Caco-2 (cell line): ENCODE results near the gene KRT26. TPM values are rescaled to one million over a fixed set of nuclear protein-coding genes. Genes with fewer than 3 reads are reported as not detected.
A peak's percentile ranks its signal among the peaks of the same experiment; 100 is the strongest.
"Not testable (repeated sequence)": the region's sequence is repeated elsewhere in the genome, so short reads cannot be mapped to it uniquely, and the experiment has no call there.

Experiments
- BruUV-seq: library from RNA; stranded (reverse); fragments of 400-500 nt; replicated peaks from 2 replicates; lab custom pipeline; 2021; lab: Mats Ljungman, UMichigan
- CTCF ChIA-PET: fragments of 300-600 bp; sonication (Branson Sonifier 250); formaldehyde crosslinking; loops from one replicate; lab custom pipeline; 2022; ENCODE audit warnings: antibody characterized with exemption; lab: Charles Lee
- POLR2A ChIA-PET: fragments of 300-600 bp; sonication (Branson Sonifier 250); formaldehyde crosslinking; loops from one replicate; lab custom pipeline; 2022; ENCODE audit warnings: antibody characterized with exemption; lab: Charles Lee
- DNase-seq, 2 experiments: peaks; one replicate each; pipeline versions ENCODE4 v3.0.0 to v3.0.0-alpha.2; 2020 to 2022
- H3K27me3 ChIP-seq: replicated peaks from 2 replicates; pipeline ENCODE4 v1.6.0; 2011; ENCODE audit warnings: low read length; ENCODE audit not compliant: control insufficient read depth, insufficient read depth
- H3K36me3 ChIP-seq: 2 replicates; pipeline ENCODE4 v1.5.1; 2011; ENCODE audit warnings: low read length; ENCODE audit not compliant: control insufficient read depth, insufficient read depth
- H3K4me1 ChIP-seq: fragments of 250-450 bp; sonication (Bioruptor Pico); 2 replicates; pipeline ENCODE4 v1.5.1; 2020; ENCODE audit warnings: mild to moderate bottlenecking
- H3K4me3 ChIP-seq: 2 replicates; pipeline ENCODE4 v1.5.1; 2011; ENCODE audit warnings: low read depth, mild to moderate bottlenecking, control low read depth, low read length
- H3K9me3 ChIP-seq: fragments of 250-450 bp; sonication (Bioruptor Pico); 2 replicates; pipeline ENCODE4 v1.5.1; 2020; ENCODE audit warnings: mild to moderate bottlenecking, moderate library complexity
- H3K27ac Mint-ChIP-seq: one replicate; pipeline ENCODE4 v1.8.0; 2022; ENCODE audit warnings: mixed read lengths; ENCODE audit not compliant: unreplicated experiment
- H3K27me3 Mint-ChIP-seq: one replicate; pipeline ENCODE4 v1.8.0; 2022; ENCODE audit warnings: mixed read lengths; ENCODE audit not compliant: insufficient read depth, unreplicated experiment
- H3K36me3 Mint-ChIP-seq: one replicate; pipeline ENCODE4 v1.8.0; 2022; ENCODE audit warnings: mild to moderate bottlenecking, mixed read lengths; ENCODE audit not compliant: insufficient read depth, unreplicated experiment
- H3K4me1 Mint-ChIP-seq: one replicate; pipeline ENCODE4 v1.8.0; 2022; ENCODE audit warnings: low read depth, mixed read lengths; ENCODE audit not compliant: unreplicated experiment
- H3K4me3 Mint-ChIP-seq: one replicate; pipeline ENCODE4 v1.8.0; 2022; ENCODE audit warnings: mild to moderate bottlenecking, moderate library complexity, mixed read lengths; ENCODE audit not compliant: unreplicated experiment
- H3K9me3 Mint-ChIP-seq: one replicate; pipeline ENCODE4 v1.8.0; 2022; ENCODE audit warnings: mixed read lengths; ENCODE audit not compliant: unreplicated experiment
- CTCF ChIP-seq, 2 experiments: fragments of 200-600 bp in 1 of 2; IDR thresholded peaks; 1 replicate in 1 of 2; 2 replicates in 1 of 2; pipeline versions ENCODE4 v1.5.1 to v1.8.0; 2011 to 2022; ENCODE audit warnings: antibody characterized with exemption in 1 of 2, control low read depth in 1 of 2, inconsistent platforms in 1 of 2, low read depth in 1 of 2, low read length in 1 of 2, mild to moderate bottlenecking in 1 of 2, moderate library complexity in 1 of 2; ENCODE audit not compliant: insufficient read depth in 1 of 2, severe bottlenecking in 1 of 2, unreplicated experiment in 1 of 2
- intact Hi-C: fragments of 100-400 bp; cut with micrococcal nuclease; formaldehyde crosslinking; loops from one replicate; pipeline ENCODE4 v1.10.0; 2022; ENCODE audit not compliant: unreplicated experiment
- total RNA-seq: library from RNA; stranded (reverse); gene quantifications from 2 replicates; pipeline ENCODE4 v1.2.3, GENCODE V29; 2022

The KRT26 gene
- total RNA-seq, 1 experiment from 2014 or later, result not detected

GRCh38 chr17:40817103-40817682 is 45.2 kb upstream of the KRT26 start:
- H3K27me3 Mint-ChIP-seq, result peaks cover 3% of the 10 kb centered on the region
- H3K4me3 Mint-ChIP-seq, result peak overlapping the region; percentile 83
- Histone ChIP-seq H3K9me3 (no peaks in the 10 kb centered on the region), H3K4me1 (peaks cover 8% of the 10 kb centered on the region), H3K36me3 (peaks cover 3% of the 10 kb centered on the region), H3K27me3 (no peaks in the 10 kb centered on the region; the same call in 1 of the 2 replicates), H3K4me3 (no peak overlapping the region)
- ChIA-PET POLR2A (no interaction called here), CTCF (interaction anchor here (0.5 to 0.6 kb wide), 3 partner anchors 513 to 950 kb away, joined by 3 read pairs; no protein-coding TSS in a partner anchor)
- no peaks in the 10 kb centered on the region for H3K9me3 Mint-ChIP-seq
- TF ChIP-seq CTCF (IDR thresholded peaks at IDR 0.05; ENCODE audit: insufficient read depth in 1 of 2, low read depth in 1 of 2, low read length in 1 of 2, severe bottlenecking in 1 of 2, unreplicated experiment in 1 of 2), result no peak
- H3K36me3 Mint-ChIP-seq, result peaks cover 12% of the 10 kb centered on the region
- no TSS peak for BruUV-seq
- peak overlapping the region; percentile 22 for H3K27ac Mint-ChIP-seq
- no peak for DNase-seq
- intact Hi-C loops, result no loop called here
- peaks cover 8% of the 10 kb centered on the region for H3K4me1 Mint-ChIP-seq

DNA sequence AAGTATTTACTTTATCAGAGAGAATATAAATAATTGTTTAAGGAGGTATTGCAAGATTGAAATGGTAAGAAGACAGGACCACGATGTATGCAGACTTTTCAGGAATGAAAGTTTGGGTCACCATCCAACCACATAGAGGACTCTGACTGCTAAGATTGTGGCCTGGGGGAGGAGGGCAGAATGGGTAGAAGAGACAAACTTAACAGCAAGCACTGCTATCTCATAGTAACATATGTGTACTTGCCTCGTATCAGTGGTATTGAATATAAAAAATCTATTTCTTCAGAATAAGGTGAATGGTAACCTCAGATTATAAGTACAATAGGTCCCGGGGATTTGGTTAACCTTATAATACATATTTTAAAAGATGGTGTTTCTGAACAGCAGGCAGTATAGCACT is 44.6 kb upstream of the KRT26 start:
- Mint-ChIP-seq H3K36me3 (peaks cover 12% of the 10 kb centered on the region), H3K27ac (no peak overlapping the region), H3K4me3 (peak overlapping the region; percentile 83), H3K27me3 (peaks cover 8% of the 10 kb centered on the region), H3K4me1 (peaks cover 8% of the 10 kb centered on the region), H3K9me3 (no peaks in the 10 kb centered on the region)
- Histone ChIP-seq H3K4me1 (peaks cover 8% of the 10 kb centered on the region), H3K27me3 (no peaks in the 10 kb centered on the region; the same call in 1 of the 2 replicates), H3K36me3 (peaks cover 3% of the 10 kb centered on the region), H3K9me3 (no peaks in the 10 kb centered on the region), H3K4me3 (no peak overlapping the region)
- POLR2A ChIA-PET, result interaction anchor here (0.6 to 0.7 kb wide), 2 partner anchors 182 to 875 kb away, joined by 3 read pairs; no protein-coding TSS in a partner anchor
- BruUV-seq, result no TSS peak
- TF ChIP-seq CTCF (IDR thresholded peaks at IDR 0.05; ENCODE audit: insufficient read depth in 1 of 2, low read depth in 1 of 2, low read length in 1 of 2, severe bottlenecking in 1 of 2, unreplicated experiment in 1 of 2), result no peak
- intact Hi-C loops, result no loop called here
- DNase-seq, result no peak
- CTCF ChIA-PET, result interaction anchor here (0.5 kb wide), 1 partner anchor 514 kb away, joined by 3 read pairs; no protein-coding TSS in a partner anchor

DNA sequence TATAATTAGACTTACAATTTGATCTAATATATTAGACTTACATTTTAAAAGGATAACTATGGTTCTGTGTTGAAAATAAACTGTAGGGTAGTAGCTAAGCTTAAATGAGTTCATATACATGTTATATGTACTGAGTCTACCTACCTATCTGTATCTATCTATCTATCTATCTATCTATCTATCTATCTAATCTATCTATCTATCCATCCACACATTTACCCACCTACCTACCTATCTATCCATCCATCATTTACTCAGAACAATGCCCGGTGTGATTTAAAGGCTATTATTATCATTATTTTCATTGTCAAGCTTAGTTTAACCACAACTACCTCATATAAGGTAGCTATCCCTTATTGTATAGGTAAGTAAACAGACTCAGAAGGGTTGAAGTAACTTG is 43.4 kb upstream of the KRT26 start:
- POLR2A ChIA-PET, result no interaction called here

DNA sequence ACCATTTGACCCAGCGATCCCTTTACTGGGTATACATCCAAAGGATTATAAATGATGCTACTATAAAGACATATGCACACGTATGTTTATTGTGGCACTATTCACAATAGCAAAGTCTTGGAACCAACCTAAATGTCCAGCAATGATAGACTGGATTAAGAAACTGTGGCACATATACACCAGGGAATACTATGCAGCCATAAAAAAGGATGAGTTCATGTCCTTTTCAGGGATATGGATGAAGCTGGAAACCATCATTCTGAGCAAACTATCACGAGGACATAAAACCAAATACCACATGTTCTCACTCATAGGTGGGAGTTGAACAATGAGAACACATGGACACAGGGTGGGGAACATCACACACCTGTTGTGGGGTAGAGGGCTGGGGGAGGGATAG is 42.7 kb upstream of the KRT26 start:
- peaks cover 19% of the 10 kb centered on the region for H3K27me3 Mint-ChIP-seq
- not testable (repeated sequence) for H3K9me3 Mint-ChIP-seq

More for the DNA sequence above, 43.4 kb upstream of the KRT26 start:
- peaks cover 12% of the 10 kb centered on the region for H3K36me3 Mint-ChIP-seq
- BruUV-seq, result no TSS peak
- Histone ChIP-seq H3K36me3 (peaks cover 3% of the 10 kb centered on the region), H3K4me3 (no peak overlapping the region), H3K4me1 (peaks cover 8% of the 10 kb centered on the region), H3K9me3 (no peaks in the 10 kb centered on the region), H3K27me3 (no peaks in the 10 kb centered on the region; the same call in 1 of the 2 replicates)
- H3K4me3 Mint-ChIP-seq, result no peak overlapping the region
- peaks cover 13% of the 10 kb centered on the region for H3K27me3 Mint-ChIP-seq
- DNase-seq, result no peak
- peaks cover 11% of the 10 kb centered on the region for H3K4me1 Mint-ChIP-seq
- no peak for TF ChIP-seq CTCF (IDR thresholded peaks at IDR 0.05; ENCODE audit: insufficient read depth in 1 of 2, low read depth in 1 of 2, low read length in 1 of 2, severe bottlenecking in 1 of 2, unreplicated experiment in 1 of 2)
- no peak overlapping the region for H3K27ac Mint-ChIP-seq
- intact Hi-C loops, result no loop called here
- no peaks in the 10 kb centered on the region for H3K9me3 Mint-ChIP-seq
- CTCF ChIA-PET, result interaction anchor here (0.9 kb wide), 1 partner anchor 195 kb away, joined by 5 read pairs; no protein-coding TSS in a partner anchor

More for the DNA sequence above, 42.7 kb upstream of the KRT26 start:
- BruUV-seq, H3K27ac Mint-ChIP-seq, H3K36me3 ChIP-seq, H3K4me3 Mint-ChIP-seq, H3K4me3 ChIP-seq, H3K4me1 ChIP-seq, H3K9me3 ChIP-seq, intact Hi-C loops, H3K27me3 ChIP-seq, DNase-seq, CTCF ChIA-PET, POLR2A ChIA-PET: not testable (repeated sequence)
- Mint-ChIP-seq H3K36me3 (peaks cover 12% of the 10 kb centered on the region), H3K4me1 (peaks cover 14% of the 10 kb centered on the region)
